ENCODE results near the gene DCANP1.
"Not testable (repeated sequence)": the region's sequence is repeated elsewhere in the genome, so short reads cannot be mapped to it uniquely, and the experiment has no call there.

DCANP1 gene

DNA sequence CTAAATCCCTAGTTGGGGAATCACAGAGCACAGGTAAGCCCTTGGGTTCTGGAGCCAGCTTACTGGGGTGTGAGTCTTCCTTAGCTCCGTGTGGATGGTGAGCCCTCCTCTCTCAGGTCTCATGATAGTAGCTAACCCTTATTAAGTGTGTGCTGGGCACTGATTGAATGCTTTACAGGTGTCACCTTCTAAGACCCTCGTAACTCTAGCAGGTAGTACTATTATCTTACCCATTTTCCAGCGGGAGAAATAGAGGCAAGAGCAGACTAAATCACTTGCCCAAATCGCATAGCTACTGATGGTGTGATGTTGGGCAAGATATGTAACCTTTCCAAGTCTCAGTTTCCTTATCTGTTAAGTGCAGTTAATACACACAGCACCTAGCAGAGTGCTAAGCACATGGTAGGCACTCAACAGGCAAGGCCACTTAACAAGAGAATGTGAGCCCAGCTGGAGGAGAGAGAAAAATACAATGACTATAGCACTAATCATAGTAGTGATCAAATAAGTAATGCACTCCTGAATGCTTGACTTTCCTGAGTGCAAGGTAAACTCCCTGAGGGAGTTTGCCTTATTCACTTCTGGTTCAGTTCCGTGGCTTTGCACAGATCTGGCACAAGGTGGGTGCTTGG is at the start of gene DCANP1:
DCANP1 (minus strand) TSS at position 51 of the 632 bp plus-strand sequence. CDS start 240 bp downstream, outside the sequence.
- DNase-seq (ENCODE audit: low read depth in 4 of 4, low spot score in 1 of 4): no peak

GRCh38 chr5:135495531-135495930 is 48.4 kb upstream of the DCANP1 start:
- not testable (repeated sequence) for DNase-seq (ENCODE audit: low read depth in 4 of 4, low spot score in 1 of 4)

- DNase-seq (ENCODE audit: low read depth in 4 of 4, low spot score in 1 of 4): no peak
These were observed 47.0 kb upstream of the DCANP1 start for GRCh38 chr5:135494196-135494595.

- no peak for DNase-seq (ENCODE audit: low read depth in 4 of 4, low spot score in 1 of 4)
These were observed 46.4 kb upstream of the DCANP1 start for GRCh38 chr5:135493406-135494180.

DNA sequence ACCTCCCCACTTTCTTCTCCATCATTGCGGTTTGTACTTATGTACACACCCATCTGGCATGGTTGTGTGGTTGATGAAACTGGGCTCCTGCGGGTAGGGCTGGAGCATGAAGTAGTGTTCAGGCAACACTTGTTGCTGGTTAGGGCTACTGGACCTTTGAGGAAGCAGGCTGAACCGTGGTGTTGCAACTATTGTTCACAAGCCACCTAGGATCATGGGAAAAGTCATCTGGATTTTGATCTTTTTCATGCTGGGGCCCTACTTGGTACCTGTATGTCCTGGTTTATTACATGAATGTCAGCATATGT is 45.1 kb upstream of the DCANP1 start:
- DNase-seq (ENCODE audit: low read depth in 4 of 4, low spot score in 1 of 4): no peak

GRCh38 chr5:135491552-135492318 is 44.6 kb upstream of the DCANP1 start:
- no peak for DNase-seq (ENCODE audit: low read depth in 4 of 4, low spot score in 1 of 4)

GRCh38 chr5:135491038-135491551 is 43.9 kb upstream of the DCANP1 start:
- no peak for DNase-seq (ENCODE audit: low read depth in 4 of 4, low spot score in 1 of 4)

- DNase-seq (ENCODE audit: low read depth in 4 of 4, low spot score in 1 of 4): no peak
These were observed 43.3 kb upstream of the DCANP1 start for GRCh38 chr5:135490245-135491037.

- DNase-seq (ENCODE audit: low read depth in 4 of 4, low spot score in 1 of 4): no peak
These were observed 42.5 kb upstream of the DCANP1 start for GRCh38 chr5:135489466-135490244.

GRCh38 chr5:135488727-135489465 is 41.7 kb upstream of the DCANP1 start:
- DNase-seq (ENCODE audit: low read depth in 4 of 4, low spot score in 1 of 4): no peak

GRCh38 chr5:135487839-135488514 is 40.8 kb upstream of the DCANP1 start:
- no peak for DNase-seq (ENCODE audit: low read depth in 4 of 4, low spot score in 1 of 4)

GRCh38 chr5:135487037-135487395 is 39.9 kb upstream of the DCANP1 start:
- no peak for DNase-seq (ENCODE audit: low read depth in 4 of 4, low spot score in 1 of 4)

GRCh38 chr5:135486131-135487036 is 39.2 kb upstream of the DCANP1 start:
- no peak for DNase-seq (ENCODE audit: low read depth in 4 of 4, low spot score in 1 of 4)

DNA sequence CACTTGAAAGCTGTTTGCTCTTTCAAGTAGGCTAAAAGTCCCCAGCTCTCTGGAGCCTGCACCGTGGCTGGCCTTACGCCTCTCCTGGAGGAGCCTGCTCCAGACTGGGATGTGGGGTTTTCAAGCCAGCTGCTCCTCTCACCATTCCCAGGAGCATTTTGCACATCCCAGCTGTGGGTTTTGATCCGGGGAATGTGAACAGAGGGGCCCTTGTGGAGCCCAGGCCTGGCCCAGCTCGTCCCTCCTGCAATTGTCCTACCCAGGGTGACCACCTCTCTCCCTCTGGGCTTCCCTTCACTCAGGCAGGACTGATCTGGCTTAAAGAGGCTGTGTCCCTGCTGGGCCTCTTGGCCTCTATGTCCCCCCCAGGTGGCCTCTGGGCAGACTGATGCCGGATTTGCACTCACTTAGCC is 37.5 kb upstream of the DCANP1 start:
- no peak for DNase-seq (ENCODE audit: low read depth in 4 of 4, low spot score in 1 of 4)

DNA sequence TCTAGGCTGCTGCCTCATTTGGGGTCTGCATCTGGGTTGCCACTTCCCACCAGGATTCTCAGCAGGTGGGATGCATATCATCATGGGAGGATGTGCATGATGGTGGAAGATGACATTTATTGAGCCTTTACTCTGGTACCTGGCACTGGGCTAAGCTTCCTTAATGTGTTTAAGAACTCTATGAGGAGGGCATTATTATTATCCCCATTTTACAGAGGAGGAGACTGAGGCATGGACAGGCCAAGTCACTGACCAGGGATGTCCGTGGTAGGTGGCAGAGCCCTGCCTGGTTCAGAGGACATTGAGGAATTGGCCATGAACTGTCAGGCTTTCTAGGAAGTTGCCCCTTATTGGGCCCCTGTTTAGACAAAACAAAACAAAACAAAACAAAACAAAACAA is 36.1 kb upstream of the DCANP1 start:
- DNase-seq (ENCODE audit: low read depth in 4 of 4, low spot score in 1 of 4): no peak

DNA sequence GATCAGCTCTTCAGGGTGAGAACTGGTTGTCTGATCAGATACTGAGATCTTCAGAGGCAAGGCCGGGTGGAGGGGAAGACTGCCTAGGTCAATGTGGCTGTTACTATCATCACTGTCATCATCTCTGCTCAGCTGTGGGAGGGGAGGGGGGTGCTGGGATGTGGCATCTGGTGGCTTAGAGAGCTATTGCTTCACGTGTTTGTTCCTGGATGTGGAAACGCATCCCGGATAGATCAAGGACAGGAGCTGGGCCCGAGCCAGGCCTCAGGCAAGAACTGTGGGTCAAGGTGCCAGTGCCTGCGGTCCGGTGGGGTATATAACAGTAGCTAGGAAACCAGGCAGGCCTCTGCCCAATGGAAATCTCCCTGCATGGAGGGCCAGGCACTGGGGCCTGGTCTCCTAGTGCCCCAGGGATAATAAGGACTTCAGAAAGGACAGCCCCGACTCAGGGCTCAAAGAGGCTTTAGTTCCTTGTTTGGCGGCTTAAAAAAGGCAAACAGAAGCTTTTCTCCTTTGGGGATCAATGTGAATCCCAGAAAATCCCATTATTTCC is 35.3 kb upstream of the DCANP1 start:
- DNase-seq (ENCODE audit: low read depth in 4 of 4, low spot score in 1 of 4): no peak

DNA sequence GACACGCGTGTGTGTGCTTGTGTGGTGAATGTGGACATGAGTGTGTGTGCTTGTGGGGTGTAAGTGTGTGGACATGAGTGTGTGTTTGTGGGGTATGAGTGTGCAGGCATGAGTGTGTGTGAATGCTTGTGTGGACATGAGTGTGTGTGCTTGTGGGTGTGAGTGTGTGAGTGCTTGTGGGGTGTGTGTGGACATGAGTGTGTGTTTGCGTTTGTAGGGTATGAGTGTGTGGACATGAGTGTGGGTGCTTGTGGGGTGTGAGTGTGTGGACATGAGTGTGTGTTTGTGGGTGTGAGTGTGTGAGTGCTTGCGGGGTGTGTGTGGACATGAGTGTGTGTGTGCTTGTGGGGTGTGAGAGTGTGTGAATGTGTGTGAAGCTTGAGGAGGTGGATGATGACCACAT is 34.8 kb upstream of the DCANP1 start:
- DNase-seq (ENCODE audit: low read depth in 4 of 4, low spot score in 1 of 4): no peak

- no peak for DNase-seq (ENCODE audit: low read depth in 4 of 4, low spot score in 1 of 4)
These were observed 34.2 kb upstream of the DCANP1 start for GRCh38 chr5:135481387-135481786.
